Fibroblast of peridontal ligament (primary cell): ENCODE data around the gene YARS1.

Source experiments
- DNase-seq: peaks from one replicate; pipeline ENCODE4 v3.0.0-alpha.2; 2010; ENCODE audit errors: extremely low read depth

Gene YARS1

DNA sequence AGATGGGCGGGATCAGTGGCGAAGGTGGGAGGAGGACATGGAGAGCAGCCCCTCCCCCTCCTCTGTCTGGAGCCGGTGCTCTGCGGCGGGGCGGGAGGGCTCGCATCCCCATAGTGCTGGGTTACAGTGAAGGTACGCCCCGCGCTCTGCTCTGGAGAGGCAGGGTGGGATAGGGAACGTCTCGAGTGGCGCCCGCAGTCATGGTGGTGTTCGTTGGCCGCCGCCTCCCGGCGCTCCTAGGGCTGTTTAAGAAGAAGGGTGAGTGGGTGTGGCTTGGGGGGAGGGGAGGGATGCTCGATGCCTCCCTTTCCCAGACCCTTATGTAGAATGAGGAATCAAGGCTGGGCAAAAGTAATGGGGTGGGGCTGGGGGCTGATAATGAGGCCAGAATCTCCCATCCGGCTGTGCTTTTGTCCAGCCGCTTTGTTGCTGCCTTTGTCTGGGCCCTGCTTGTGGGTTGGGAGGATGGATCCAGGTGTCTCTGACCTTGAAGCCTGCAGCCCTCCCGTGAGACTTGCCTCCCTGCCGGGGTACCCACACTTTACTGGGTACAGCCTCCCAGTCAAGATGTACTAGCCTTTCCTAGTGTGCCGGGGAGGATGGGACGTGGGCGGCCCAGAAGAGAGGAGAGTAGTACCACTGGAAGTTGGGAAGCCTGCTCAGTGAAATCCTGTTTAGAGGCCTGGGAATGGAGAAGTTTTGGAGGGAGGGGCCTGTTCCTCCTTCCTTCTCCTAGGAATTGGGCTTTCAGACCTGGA, 51.4 kb downstream of the YARS1 start:
- no peak for DNase-seq

DNA sequence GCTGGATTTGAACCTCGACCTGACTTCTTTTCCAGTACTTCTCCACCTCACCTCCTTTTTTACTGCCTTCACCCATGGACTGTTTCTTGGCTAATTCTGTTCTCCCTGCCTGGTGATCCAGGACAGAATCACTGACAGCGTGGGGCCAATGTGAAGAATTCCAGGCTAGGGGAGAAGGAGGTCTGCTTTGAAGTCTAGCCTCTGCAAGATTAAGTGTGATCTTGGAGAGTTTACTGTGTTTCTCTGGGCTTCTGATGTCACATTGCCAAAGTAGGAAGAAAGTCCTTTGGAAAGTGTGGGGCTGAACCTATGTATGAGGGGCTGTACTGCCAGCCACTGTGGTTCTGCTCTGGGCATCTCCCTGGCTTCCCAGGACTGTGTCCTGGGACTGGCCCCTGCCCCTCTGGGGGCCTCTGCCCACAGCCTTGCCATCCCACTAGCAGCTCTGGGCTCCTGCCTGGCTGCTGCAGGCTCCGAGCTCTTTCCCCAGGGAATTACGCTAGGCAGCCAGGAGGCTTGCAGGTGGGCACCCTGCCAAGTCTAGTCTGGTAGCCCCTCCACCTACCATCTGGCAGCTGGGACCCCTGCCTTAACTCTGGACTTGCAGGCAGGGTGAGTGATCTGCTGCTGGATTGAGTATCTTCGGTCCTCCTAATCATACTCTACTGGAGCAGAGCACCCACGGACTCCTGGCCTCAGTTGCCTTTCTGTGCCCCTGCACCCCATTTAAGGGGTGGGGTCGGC, 52.2 kb downstream of the YARS1 start:
- DNase-seq, result no peak

DNA sequence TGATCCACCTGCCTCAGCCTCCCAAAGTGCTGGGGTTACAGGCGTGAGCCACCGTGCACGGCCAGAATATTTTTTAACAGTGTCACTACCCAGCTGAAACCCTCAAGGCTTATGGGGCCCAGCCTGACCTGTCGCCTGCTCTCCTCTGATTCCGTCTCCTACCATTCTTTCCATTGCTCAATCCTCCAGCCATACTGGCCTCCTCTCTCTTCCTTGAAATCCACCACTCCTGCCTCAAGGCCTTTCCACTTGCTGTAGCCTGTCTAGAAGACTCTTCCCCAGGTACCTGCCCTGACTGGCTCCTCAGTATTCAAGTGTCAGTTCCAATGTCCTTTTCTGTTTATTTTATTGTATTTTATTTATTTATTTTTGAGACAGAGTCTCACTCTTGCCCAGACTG, 53.9 kb downstream of the YARS1 start:
- no peak for DNase-seq

DNA sequence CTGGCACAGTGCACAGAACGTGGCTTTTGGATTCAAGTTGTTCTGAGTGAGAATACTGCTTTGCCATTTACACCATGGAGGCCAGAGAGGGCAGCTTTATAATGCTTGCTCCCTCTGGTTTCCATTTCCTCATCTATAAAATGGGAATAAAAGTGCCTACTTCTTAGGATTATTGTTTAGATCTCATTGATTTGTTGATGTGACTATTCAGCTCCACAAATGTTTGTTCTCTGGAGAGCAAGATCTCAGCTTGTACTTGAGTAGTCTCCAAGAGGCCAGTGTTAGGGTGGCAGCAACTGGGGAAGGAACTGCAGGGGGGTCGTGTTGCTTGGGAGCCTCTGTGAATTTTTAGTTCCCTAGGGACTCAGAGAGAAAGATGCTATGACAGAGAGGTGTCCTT, 55.2 kb downstream of the YARS1 start:
- DNase-seq, result no peak

DNA sequence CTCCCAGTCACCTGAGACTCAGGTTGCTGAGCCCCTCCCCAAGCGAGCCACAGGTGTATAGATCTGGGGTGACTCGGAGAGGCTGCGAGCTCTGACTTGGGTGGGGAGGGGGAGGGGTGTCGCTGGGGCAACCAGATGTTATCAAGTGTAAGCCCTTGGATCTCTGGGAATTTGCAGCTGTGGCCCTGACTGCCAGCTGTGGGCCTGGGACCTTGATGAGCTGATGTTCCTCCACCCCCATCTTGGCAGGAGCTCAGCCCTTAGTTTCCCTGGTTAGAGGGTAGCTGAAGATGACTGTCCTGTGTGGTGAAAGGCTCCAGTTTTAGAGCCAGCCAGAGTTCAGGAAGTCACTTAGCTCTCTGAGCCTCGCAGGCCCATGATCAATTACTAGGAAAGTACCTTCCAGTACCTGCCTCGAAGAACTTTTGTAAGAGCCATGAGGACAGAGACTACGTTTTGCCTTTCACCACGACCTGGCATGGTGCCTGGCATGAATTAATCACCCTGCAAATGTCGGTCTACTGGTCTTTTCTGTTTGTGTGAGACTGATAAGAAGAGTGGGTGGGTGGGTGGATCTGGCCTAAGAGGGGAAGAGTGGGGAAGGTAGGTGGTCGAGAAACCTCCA, 55.8 kb downstream of the YARS1 start:
- DNase-seq, result peak; percentile 74

DNA sequence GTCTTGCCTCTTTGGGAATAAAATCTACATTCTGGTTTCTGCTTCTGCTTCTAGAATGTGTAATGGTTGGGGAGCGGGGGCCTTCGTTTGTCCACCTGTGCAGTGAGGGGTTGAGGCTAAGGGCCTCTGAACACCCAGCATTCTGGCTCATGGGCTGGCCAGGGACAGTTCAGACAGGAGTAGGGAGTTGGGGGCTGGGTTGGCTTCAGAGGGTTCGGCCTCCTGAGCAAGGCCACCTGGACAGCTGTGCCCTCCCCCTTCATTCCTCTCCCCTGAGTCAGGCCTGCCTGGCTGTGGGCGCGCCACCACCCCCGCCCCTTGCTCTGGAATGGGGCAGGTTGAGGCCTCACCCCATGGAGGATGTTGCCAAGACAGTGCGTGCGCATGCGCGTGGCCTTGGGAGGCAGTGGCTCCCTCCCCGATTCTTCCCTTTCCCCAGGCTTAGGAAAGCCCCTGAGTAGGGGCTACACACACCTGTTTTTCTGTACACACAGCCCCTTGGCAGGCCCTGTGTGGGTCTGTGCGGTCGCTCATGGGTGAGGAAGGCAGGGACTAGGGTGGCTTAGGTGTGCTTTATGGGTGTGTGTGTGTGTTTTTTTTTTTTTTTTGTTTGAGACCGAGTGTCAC, 57.0 kb downstream of the YARS1 start:
- no peak for DNase-seq

DNA sequence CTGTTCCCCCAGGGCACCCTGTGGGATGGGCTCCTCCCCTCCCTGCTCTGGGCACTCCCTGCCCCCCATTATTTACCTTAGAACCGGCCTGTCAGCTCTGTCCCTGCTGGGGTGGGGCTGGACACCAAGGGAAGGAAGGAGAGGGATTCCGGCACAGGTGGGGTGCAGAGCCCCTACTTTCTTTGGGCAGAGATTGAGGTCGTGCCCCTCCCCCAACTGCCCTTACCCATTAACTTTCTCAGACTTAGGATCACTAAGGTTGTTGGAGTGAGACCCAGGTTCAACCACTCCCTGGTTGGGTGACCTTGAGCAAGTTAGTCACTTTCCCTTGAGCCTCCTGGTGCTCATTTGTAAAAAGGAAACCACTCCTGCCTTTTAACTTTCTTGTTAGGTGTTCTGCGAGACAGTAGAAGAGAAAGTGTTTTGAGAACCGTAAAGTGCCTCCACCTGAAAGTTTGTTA, 57.6 kb downstream of the YARS1 start:
- no peak for DNase-seq

DNA sequence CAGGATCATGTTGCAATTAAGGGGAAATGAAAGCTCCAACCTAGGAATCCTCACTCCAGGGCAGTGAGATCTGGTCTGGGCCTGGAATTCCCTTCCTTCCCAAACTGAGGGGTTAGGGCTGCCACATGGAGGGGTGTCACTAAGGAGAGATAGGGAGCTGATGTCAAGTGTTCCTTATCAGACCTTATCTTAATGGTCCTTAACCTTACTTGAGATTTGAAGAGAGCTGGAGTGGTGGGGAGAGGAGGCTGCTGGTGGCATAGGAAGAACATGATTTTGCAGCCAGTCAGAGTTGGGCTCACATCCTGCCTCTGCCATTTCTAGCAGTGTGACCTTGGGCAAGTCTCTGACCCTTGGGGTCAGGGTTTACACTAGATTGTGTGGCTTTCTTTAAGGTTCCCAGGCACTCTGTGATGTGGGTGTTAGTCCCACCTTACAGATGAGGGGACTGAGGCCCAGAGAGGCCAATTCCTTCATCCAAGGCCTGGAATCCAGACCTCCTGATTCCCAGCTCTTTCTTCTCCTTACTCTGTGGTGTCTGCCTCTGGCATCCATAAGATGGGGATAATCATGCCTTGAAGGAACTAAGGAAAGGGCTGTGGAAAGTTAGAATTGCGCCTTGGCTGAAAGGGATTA, 58.2 kb downstream of the YARS1 start:
- no peak for DNase-seq

DNA sequence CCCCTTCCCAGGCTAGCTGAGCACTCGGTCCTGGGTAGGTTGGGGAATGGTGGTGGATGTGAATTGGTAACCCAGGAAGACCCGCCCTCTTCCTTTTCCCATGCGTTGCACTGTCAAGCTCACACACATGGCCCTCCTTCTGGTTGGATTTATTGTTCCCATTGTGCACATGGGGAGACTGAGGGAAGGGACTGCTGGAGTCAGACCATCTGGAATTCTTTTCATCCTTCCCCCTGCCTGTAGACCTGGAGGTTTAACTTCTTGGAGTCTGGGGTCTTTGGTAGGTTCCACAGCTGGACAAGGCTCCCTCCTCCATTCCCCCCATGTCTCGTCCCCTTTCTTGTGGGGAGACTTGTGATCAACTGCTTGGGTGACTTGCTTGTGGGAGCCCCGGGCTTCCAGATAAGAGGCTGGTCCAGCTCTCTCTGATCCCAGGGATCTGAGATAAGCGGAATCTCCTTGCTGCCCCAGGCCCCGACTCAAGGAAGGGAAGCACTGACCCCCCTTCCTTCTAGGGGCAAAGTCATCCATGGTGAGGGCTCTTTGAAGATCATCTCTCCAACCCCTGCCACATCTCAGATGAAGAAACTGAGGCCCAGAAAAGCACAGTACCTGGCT, 58.9 kb downstream of the YARS1 start:
- DNase-seq, result no peak

DNA sequence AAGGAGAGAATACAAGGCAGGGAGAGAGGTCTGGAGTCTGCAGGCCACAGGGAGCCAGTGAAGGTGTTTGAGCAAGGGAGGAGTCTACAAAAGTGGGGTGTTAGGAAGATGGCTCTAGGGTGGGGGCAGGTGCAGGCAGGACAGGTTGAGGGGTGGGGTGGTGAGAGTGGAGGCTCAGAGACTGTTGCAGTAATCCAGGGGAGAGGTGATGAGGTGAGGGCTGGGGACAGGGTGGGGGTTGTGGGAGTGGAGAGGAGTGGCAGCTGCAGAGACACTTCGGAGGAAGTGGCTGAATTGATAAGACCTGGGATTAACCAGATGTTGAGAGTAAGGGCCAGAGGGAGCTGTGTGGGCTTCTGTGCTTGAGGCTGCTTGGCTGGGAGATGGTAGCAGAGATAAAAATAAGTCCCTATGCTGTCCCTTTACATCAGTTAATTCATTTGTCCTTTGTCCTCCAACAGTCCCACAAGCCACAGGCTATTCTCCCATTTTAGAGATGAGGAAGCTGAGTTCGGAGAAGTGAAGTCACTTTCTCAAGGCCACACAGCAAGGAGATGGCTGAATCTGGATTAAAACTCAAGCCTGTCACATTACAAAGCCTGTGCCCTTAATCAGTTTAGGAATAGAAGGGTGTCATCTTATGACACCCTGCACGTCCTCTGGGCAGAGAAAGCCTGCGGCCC, 59.8 kb downstream of the YARS1 start:
- no peak for DNase-seq

DNA sequence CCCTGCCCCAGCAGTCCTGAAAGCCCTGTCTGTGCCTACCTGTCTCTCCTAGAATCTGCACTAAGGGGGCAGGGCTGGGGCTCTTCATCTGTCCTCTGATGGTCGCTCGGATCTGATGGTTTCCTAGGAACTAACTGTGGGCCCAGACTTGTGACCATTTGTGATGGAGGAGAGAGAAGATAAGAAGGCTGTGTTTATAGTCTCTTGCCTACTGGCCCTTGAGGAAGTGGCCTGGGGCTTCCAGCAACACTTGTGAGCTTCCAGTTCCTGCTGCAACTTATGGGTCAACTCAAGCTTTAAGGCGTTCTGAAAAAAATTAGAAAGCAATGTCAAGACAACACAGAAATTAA, 61.4 kb downstream of the YARS1 start:
- DNase-seq, result no peak

DNA sequence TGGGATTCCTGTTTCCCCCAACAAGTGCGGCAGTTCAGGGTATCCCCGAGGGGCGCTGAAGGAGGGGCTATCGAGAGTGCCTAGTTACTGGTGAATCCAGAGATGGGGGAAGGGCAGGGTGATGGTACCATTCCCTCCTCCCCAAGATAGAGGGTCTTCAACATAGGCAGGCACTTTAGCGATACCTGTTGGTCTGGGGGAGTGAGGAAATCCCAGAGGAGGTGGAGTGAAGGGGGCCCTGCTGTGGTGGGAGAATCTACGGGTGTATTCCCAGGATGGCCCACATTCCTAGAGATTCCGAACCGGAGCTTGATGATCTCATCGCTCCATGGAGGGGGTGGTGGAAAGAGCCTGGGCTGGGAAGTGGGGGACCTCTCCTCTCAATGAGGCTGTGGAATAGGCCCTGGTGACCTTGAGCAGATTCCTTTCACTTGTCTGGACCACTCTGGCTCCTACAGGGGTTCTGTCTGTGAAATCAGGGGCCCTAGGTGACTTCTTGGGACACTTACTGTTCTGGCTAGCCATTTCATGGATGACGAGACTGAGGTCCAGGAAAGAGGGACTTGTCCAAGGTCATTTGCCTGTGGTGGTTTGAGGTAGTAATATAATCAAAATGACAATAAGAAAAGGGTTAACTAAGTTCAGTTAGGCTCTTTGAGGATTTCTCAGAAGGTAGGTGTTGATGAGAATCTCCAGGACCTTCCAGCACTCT, 61.9 kb downstream of the YARS1 start:
- DNase-seq, result no peak

DNA sequence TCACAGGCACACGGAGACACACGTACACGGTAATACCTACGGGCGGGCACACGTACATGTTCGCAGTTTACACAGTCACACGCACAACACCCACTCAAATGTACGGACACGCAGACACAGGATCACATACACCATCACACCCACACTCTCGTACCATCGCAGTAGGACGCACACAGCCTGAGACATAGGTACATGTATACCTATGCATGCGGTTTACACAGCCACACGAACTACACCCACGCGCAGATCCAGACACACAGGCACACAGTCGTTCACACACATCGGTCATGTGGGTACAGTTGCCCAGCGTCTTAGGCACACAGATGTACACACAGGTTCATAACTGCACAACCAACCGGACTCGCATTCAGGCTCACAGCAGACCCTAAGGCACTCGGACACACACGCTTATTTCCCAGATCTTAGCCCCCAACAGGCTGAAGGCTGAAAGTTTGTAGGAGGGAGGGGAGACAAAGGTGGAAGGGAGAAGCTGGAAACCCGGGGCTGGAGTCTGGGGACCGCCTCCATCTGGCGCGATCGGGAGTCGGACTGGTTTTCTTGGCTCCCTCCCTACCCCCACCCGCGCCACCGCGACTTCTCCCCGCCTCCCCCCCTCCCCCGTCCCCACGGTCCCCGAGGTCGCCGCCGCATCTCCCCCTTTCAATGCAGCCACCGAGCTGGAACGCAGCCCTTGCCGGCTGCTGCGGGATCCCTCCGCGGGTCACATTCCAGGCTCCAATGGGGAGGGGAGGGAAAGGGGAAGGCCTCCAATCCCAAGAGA, 62.7 kb downstream of the YARS1 start:
- peak; percentile 18 for DNase-seq

DNA sequence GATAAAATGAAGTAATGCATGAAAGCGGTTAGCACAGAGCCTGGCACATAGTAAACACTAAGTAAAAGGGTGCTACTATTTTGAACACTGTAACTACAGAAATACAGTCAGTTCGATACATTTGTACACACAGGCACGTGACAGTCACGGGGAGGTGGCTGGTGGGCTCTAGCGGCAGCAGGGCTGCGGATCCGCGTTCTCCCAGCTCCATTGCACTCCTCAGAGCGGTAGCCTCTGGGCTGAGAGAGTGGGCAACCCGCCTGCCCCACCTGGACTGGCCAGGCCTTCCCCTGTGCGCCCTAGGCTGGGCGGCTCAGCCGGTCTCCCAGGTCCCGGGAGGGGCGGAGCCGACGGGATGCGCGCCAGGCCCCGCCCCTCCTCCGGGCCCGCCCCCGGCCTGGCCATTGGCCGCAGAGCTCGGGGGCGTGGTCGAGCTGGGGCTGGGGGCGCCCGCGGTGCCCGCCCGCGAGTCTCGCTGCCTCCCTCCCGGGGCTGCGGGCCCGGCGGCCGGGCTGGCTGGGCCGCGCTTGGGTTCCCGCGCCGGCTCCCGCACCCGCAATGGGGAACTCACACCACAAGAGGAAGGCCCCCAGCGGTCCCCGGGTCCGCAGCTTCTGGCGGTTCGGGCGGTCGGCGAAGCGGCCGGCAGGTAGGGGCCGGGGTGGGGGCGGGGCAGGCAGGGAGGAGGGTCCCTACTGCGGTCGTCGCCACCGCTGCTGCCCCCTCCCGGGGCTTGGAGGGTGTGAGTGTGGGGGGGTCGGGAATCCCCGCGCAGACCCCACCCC, 63.4 kb downstream of the YARS1 start:
- DNase-seq, result peak; percentile 21

DNA sequence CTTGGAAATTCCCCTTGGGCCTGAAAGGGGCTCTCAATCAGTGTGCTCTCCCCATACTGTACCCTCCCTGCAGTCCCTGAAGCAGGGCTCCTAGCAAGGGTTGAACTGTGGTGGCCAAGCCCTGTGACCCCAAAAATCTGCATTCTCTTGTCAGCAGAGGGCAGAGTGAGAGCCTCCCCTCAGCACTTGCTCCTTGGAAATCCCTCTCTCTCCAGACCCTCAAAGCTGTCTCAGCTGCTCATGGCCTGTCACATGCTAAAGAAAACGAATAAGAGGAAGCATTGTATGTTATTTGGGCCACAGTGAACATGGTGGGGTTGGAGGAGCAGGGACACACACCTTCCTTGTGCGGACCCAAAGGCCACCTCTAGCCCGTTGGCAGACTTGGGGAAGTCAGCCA, 67.4 kb downstream of the YARS1 start:
- no peak for DNase-seq

DNA sequence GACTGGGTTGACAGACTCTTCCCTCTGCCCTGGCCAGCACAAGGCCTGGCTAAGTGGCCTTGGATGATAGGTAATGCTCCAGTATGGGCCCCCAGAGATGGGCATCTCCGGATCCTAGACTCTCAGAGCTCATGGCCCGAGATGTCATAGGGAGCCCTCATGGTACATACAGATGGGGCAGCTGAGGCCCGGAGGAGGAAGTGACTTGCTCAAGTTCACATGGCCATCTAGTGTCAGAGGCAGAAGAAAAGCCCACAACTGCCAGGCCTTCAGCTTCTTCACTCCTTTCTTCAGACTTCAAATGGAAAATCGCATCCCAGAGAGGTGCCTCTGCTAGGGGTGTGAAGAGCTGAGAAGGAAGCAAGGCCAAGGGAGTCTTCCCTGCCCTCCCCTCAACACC, 67.8 kb downstream of the YARS1 start:
- no peak for DNase-seq

DNA sequence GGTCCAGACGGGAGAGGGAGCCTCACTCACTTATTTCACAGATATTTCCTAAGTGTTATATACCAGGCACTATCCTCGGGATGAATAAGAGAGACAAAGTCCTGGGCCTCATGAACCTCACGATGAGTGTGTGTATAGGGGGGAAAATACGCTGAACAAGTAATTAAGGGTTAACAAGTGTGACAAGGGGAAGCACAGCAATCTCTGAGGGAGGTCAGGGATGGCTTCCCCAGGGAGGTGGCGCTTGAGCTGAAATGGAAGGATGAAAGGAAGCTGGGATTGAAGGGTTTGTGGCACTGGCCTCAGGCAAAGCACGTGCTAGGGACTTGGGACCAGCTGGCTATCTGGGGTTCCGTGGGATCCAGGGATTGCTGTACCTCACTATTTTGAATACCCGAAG, 68.2 kb downstream of the YARS1 start:
- DNase-seq, result no peak

DNA sequence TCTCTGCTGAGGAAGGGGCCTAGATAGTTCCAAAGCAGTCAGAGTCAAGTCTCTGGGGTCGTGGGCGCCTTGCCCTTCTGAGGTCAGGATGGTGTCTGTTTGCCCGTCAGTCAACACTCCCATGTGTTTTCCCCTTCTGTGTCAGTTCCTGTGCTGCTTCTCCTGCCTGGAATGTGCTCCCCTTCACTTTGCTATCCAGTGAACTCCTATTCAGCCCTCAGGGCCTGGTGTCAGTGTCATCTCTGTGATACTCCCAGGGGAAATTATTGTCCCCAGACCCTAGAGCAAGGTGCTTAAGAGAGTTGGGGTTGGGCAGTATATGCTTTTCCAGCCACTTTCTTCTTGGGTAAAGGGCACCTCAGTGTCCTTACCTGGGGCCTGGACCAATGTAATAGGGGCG, 68.8 kb downstream of the YARS1 start:
- DNase-seq, result no peak

DNA sequence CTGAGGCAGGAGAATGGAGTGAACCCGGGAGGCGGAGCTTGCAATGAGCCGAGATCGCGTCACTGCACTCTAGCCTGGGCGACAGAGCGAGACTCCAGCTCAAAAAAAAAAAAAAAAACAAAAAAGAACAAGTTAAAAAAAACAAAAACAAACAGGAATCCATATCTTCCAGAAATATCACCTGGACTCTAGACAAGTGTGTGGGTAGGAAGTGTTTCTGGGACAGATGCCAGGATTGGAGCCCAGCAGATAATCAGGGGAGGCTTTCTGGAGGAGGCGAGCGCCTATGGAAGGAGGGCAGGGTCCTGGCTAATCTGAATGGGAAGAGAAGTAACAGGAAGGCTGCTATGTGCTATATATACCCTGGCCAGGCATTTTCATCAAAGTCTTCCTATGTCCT, 71.0 kb downstream of the YARS1 start:
- DNase-seq, result no peak
